K562 (cell line): Measurements from ENCODE around the gene PHF14. TPM values are rescaled to one million over a fixed set of nuclear protein-coding genes. Genes with fewer than 3 reads are reported as not detected.

Experiments used
- ATAC-seq: fragments of 200-7000 bp; cut with Tn5 transposase; 3 replicates; pipeline ENCODE4 v1.9.1; 2020; ENCODE audit warnings: moderate library complexity
- BruUV-seq: library from RNA; stranded (reverse); fragments of 400-500 nt; replicated peaks from 2 replicates; lab custom pipeline; 2021; lab: Mats Ljungman, UMichigan
- CTCF ChIA-PET: fragments of 300-600 bp; formaldehyde crosslinking; extraction: SDS; loops from one replicate; lab custom pipeline; 2021; ENCODE audit warnings: low intra/inter-chr PET ratio; lab: Yijun Ruan, JAX
- POLR2A ChIA-PET: fragments of 300-600, 350-650 bp; sonication (Branson Sonifier 250); formaldehyde crosslinking; extraction: SDS; loops from one replicate; lab custom pipeline; 2021; ENCODE audit warnings: antibody characterized with exemption, inconsistent platforms; lab: Yijun Ruan, JAX
- DNase-seq, 4 experiments: peaks; one replicate each; pipeline versions ENCODE4 v3.0.0 to v3.0.0-alpha.2; 2011 to 2018; ENCODE audit warnings: low spot score in 3 of 4, mixed read lengths in 3 of 4; ENCODE audit errors: extremely low read depth in 1 of 4
- FAIRE-seq: peaks from 2 replicates; lab custom pipeline; 2011; peaks lifted over from hg19 to GRCh38; lab: Jason Lieb, UNC
- H2AFZ ChIP-seq: 2 replicates; pipeline ENCODE4 v1.6.0; 2011; ENCODE audit warnings: low read depth, low read length, control low read depth, inconsistent platforms
- H3K27ac ChIP-seq: fragments of 200-600 bp; 3 replicates; pipeline ENCODE4 v1.8.0; 2011; ENCODE audit warnings: low read depth, mild to moderate bottlenecking, control low read depth, inconsistent platforms, low read length, moderate library complexity, mixed read lengths; ENCODE audit errors: extremely low read depth
- H3K27me3 ChIP-seq, 2 experiments: fragments of 300-600 bp in 1 of 2; 2 replicates in 1 of 2; 3 replicates in 1 of 2; pipeline versions ENCODE4 v1.6.0 to v1.8.0; 2011; ENCODE audit warnings: inconsistent platforms in 2 of 2, low read length in 2 of 2, mild to moderate bottlenecking in 1 of 2, mixed read lengths in 1 of 2, moderate library complexity in 1 of 2; ENCODE audit not compliant: control insufficient read depth in 2 of 2, insufficient read depth in 2 of 2
- H3K36me3 ChIP-seq: fragments of 300-600 bp; 3 replicates; pipeline ENCODE4 v1.8.0; 2011; ENCODE audit warnings: mild to moderate bottlenecking, low read length, inconsistent platforms; ENCODE audit not compliant: control insufficient read depth, insufficient read depth
- H3K4me1 ChIP-seq, 2 experiments: fragments of 200-600 bp in 1 of 2; replicated peaks in 1 of 2; 2 replicates in 1 of 2; 3 replicates in 1 of 2; pipeline versions ENCODE4 v1.5.1 to v1.8.0; 2011; ENCODE audit warnings: inconsistent platforms in 2 of 2, low read length in 2 of 2, mild to moderate bottlenecking in 1 of 2, mixed read lengths in 1 of 2, moderate library complexity in 1 of 2; ENCODE audit not compliant: control insufficient read depth in 2 of 2, insufficient read depth in 2 of 2
- H3K4me2 ChIP-seq: 2 replicates; pipeline ENCODE4 v1.6.1; 2011; ENCODE audit warnings: low read length, control low read depth, inconsistent platforms, mixed read lengths; ENCODE audit not compliant: insufficient read depth
- H3K4me3 ChIP-seq: fragments of 200-600 bp; sonication (generic), shearing (Covaris generic); 2 replicates; pipeline ENCODE4 v1.5.1; 2016; ENCODE audit warnings: control low read depth, inconsistent platforms
- H3K79me2 ChIP-seq: fragments of 200-600 bp; 3 replicates; pipeline ENCODE4 v1.8.0; 2011; ENCODE audit warnings: low read length, inconsistent platforms; ENCODE audit not compliant: control insufficient read depth, insufficient read depth
- H3K9ac ChIP-seq, 2 experiments: 2 replicates each; pipeline versions ENCODE4 v1.6.0 to v1.6.1; 2011; ENCODE audit warnings: low read depth in 2 of 2, low read length in 2 of 2, control low read depth in 1 of 2, inconsistent platforms in 1 of 2, mild to moderate bottlenecking in 1 of 2, mixed read lengths in 1 of 2; ENCODE audit not compliant: insufficient read depth in 1 of 2
- H3K9me1 ChIP-seq: one replicate; pipeline ENCODE4 v1.6.0; 2011; ENCODE audit warnings: inconsistent platforms, mild to moderate bottlenecking, low read length, moderate library complexity; ENCODE audit not compliant: control insufficient read depth, insufficient read depth
- H3K9me3 ChIP-seq: replicated peaks from 2 replicates; pipeline ENCODE4 v1.5.1; 2011; ENCODE audit warnings: low read depth, low read length, inconsistent platforms; ENCODE audit not compliant: control insufficient read depth, insufficient read depth
- H4K20me1 ChIP-seq: replicated peaks from 2 replicates; pipeline ENCODE4 v1.6.1; 2011; ENCODE audit warnings: low read length, inconsistent platforms, mixed read lengths; ENCODE audit not compliant: control insufficient read depth, insufficient read depth
- CREB3 ChIP-seq: fragments of 450-650 bp; conservative IDR thresholded peaks from 2 replicates; pipeline ENCODE4 v1.6.1; 2016; ENCODE audit warnings: missing genetic modification characterization, low read depth, mild to moderate bottlenecking, missing compliant biosample characterization, moderate library complexity
- E4F1 ChIP-seq: fragments of 250-450 bp; sonication (Bioruptor Pico); IDR thresholded peaks from 2 replicates; pipeline ENCODE4 v1.5.0; 2021; ENCODE audit warnings: mild to moderate bottlenecking, borderline replicate concordance
- ELF1 ChIP-seq: fragments of 200-800 bp; sonication (Bioruptor generic); IDR thresholded peaks from 2 replicates; pipeline ENCODE4 v1.6.1; 2016; ENCODE audit warnings: missing genetic modification characterization, missing compliant biosample characterization
- ELF4 ChIP-seq: fragments of 450-650 bp; formaldehyde crosslinking; IDR thresholded peaks from 2 replicates; pipeline ENCODE4 v1.4.0; 2022; ENCODE audit warnings: missing genetic modification characterization
- MTA3 ChIP-seq: fragments of 450-650 bp; formaldehyde crosslinking; IDR thresholded peaks from 2 replicates; pipeline ENCODE4 v1.6.1; 2017; ENCODE audit warnings: mild to moderate bottlenecking, borderline replicate concordance
- RUNX1 ChIP-seq: sonication (generic); IDR thresholded peaks from 2 replicates; pipeline ENCODE4 v1.6.1; 2016; ENCODE audit warnings: antibody characterized with exemption, low read depth
- ZNF280A ChIP-seq: fragments of 450-650 bp; IDR thresholded peaks from 2 replicates; pipeline ENCODE4 v1.6.1; 2018; ENCODE audit warnings: mild to moderate bottlenecking, low read depth; ENCODE audit not compliant: partially characterized antibody
- ZNF407 ChIP-seq: fragments of 450-650 bp; IDR thresholded peaks from 2 replicates; pipeline ENCODE4 v1.6.1; 2016; ENCODE audit warnings: low read depth
- WGBS: fragments of 100-300 bp; shearing (Covaris generic); methylation state at CpG from one replicate; pipeline ENCODE4 v1.1.6; 2016; ENCODE audit warnings: low coverage, mixed read lengths; ENCODE audit not compliant: insufficient coverage; ENCODE audit errors: missing lambda C conversion rate; 5-methylcytosine and 5-hydroxymethylcytosine counted together
- in situ Hi-C: fragments of 300-500 bp; cut with MboI; formaldehyde crosslinking; loops from 4 replicates; pipeline ENCODE4 v1.15.0; 2018; ENCODE audit warnings: inconsistent platforms, mixed read lengths
- intact Hi-C: fragments of 100-400 bp; cut with micrococcal nuclease; formaldehyde crosslinking; loops from 2 replicates; pipeline ENCODE4 v1.14.2; 2022
- polyA plus RNA-seq, 8 experiments: library from polyadenylated mRNA; depleted of rRNA in 4 of 8; stranded (reverse) in 5 of 8; unstranded in 3 of 8; fragments of >200 nt; fragmentation: Nextera tagmentation in 2 of 8; fragmentation: Illumina TruSeq in 1 of 8; extraction: Ambion mirVana in 2 of 8; extraction: Trizol in 1 of 8; gene quantifications; 2 replicates each; pipeline versions ENCODE4 v1.2.1 to v1.2.3, GENCODE V29; 2011 to 2014; ENCODE audit warnings: inconsistent platforms in 1 of 8, missing spikeins in 1 of 8
- total RNA-seq, 7 experiments: library from RNA; depleted of rRNA in 6 of 7; stranded (reverse); fragments of >200 nt in 6 of 7; fragmentation: Illumina TruSeq in 2 of 7; extraction: Trizol in 2 of 7; gene quantifications; 2 replicates each; pipeline versions ENCODE4 v1.2.1 to v1.2.3, GENCODE V29; 2011 to 2021; ENCODE audit warnings: low replicate concordance in 1 of 7

The PHF14 gene
- total and polyA plus RNA-seq, 9 of the 15 experiments (the other 6 are each of a cell fraction or from before 2014, with no cell fraction given) = 27.5 to 67.6 (median 41.4) TPM

- Histone ChIP-seq H3K9me1 (no peaks in the 10 kb centered on the region), H3K9me3 (no peaks in the 10 kb centered on the region), H3K79me2 (no peaks in the 10 kb centered on the region), H3K9ac (no peak overlapping the region), H3K27me3 (no peaks in the 10 kb centered on the region), H4K20me1 (no peaks in the 10 kb centered on the region), H3K4me1 (no peaks in the 10 kb centered on the region), H3K4me2 (no peak overlapping the region), H3K4me3 (no peak overlapping the region), H3K36me3 (peaks cover 8% of the 10 kb centered on the region; the same call in 2 of the 3 replicates), H3K27ac (no peak overlapping the region), H2AFZ (no peak overlapping the region)
- CTCF ChIA-PET = no interaction called here
- POLR2A ChIA-PET = no interaction called here
- in situ Hi-C loops (no loop called here), intact Hi-C loops (no loop called here)
- 100% methylated on average over 3 of the region's 3 CpGs for WGBS
- DNase-seq (no peak), ATAC-seq (no peak), FAIRE-seq (no peak)
- no TSS peak for BruUV-seq
- TF ChIP-seq ELF4 (CRISPR knock-in tag) = no peak
- no peak for TF ChIP-seq ELF1 (tag)
- TF ChIP-seq ZNF280A = no peak
- no peak for TF ChIP-seq E4F1 (CRISPR knock-in tag)
- no peak for TF ChIP-seq RUNX1
- TF ChIP-seq ZNF407 = no peak
- no peak for TF ChIP-seq CREB3 (tag)
- TF ChIP-seq MTA3 = no peak
These were observed 146.5 kb downstream of the PHF14 start for GRCh38 chr7:11120068-11120664.
